DLD1 (cell line): Measurements from ENCODE around the gene KRTAP4-8.
"Not testable (repeated sequence)": the region's sequence is repeated elsewhere in the genome, so short reads cannot be mapped to it uniquely, and the experiment has no call there.

ENCODE experiments used
- in situ Hi-C: cut with HindIII; loops from 2 replicates; pipeline ENCODE4 v1.10.0; 2017; ENCODE audit warnings: low sequenced_read_pairs

Gene KRTAP4-8

GRCh38 chr17:41065829-41066624, 31.9 kb downstream of the KRTAP4-8 start, which contains the start of gene KRTAP2-4:
KRTAP2-4 (minus strand) TSS chr17:41065879; CDS start chr17:41065845, 34 bp downstream.
- in situ Hi-C loops = no loop called here

GRCh38 chr17:41065016-41065689, 32.8 kb downstream of the KRTAP4-8 start:
- in situ Hi-C loops = not testable (repeated sequence)

- in situ Hi-C loops = no loop called here
These were observed 33.6 kb downstream of the KRTAP4-8 start for GRCh38 chr17:41064301-41064700.

GRCh38 chr17:41063449-41063848, 34.5 kb downstream of the KRTAP4-8 start:
- in situ Hi-C loops = no loop called here

- in situ Hi-C loops = no loop called here
These were observed 36.0 kb downstream of the KRTAP4-8 start for GRCh38 chr17:41061964-41062363.

- in situ Hi-C loops = no loop called here
These were observed 37.8 kb downstream of the KRTAP4-8 start, which contains the start of gene KRTAP2-3 for GRCh38 chr17:41060052-41060604. KRTAP2-3 (minus strand) TSS chr17:41060114; CDS start chr17:41060050, 64 bp downstream.

GRCh38 chr17:41059276-41060051, 38.5 kb downstream of the KRTAP4-8 start:
- in situ Hi-C loops = loop anchor here (5.0 kb wide), 1 partner anchor 42 kb away; no protein-coding TSS in a partner anchor

GRCh38 chr17:41058741-41059140, 39.2 kb downstream of the KRTAP4-8 start:
- in situ Hi-C loops = loop anchor here (5.0 kb wide), 1 partner anchor 41 kb away; no protein-coding TSS in a partner anchor

- in situ Hi-C loops = loop anchor here (5.0 kb wide), 1 partner anchor 40 kb away; no protein-coding TSS in a partner anchor
These were observed 40.4 kb downstream of the KRTAP4-8 start for GRCh38 chr17:41057547-41057946.

- in situ Hi-C loops = loop anchor here (5.0 kb wide), 1 partner anchor 38 kb away; no protein-coding TSS in a partner anchor
These were observed 42.8 kb downstream of the KRTAP4-8 start, which contains the start of gene KRTAP2-2 for GRCh38 chr17:41055130-41055529. KRTAP2-2 (minus strand) TSS chr17:41055230; CDS start chr17:41055211, 19 bp downstream.

- in situ Hi-C loops = not testable (repeated sequence)
These were observed 43.4 kb downstream of the KRTAP4-8 start for GRCh38 chr17:41054556-41054955.

- in situ Hi-C loops = no loop called here
These were observed 43.9 kb downstream of the KRTAP4-8 start for GRCh38 chr17:41054025-41054424.

GRCh38 chr17:41052566-41052965, 45.4 kb downstream of the KRTAP4-8 start:
- in situ Hi-C loops = no loop called here

GRCh38 chr17:41049110-41049509, 48.8 kb downstream of the KRTAP4-8 start:
- in situ Hi-C loops = no loop called here

GRCh38 chr17:41048441-41048840, 49.5 kb downstream of the KRTAP4-8 start:
- in situ Hi-C loops = no loop called here
